WERI-Rb-1 (cell line): ENCODE results near the gene FBRSL1.

Source experiments
- DNase-seq: peaks from one replicate; pipeline ENCODE4 v3.0.0-alpha.2; 2020
- H3K27ac ChIP-seq: fragments of 250-450 bp; sonication (Bioruptor Pico); 2 replicates; pipeline ENCODE4 v1.5.1; 2020; ENCODE audit warnings: mild to moderate bottlenecking, moderate library complexity
- H3K27me3 ChIP-seq: fragments of 250-450 bp; sonication (Bioruptor Pico); 2 replicates; pipeline ENCODE4 v1.5.1; 2021; ENCODE audit warnings: mild to moderate bottlenecking, low read depth, moderate library complexity; ENCODE audit not compliant: insufficient read depth, severe bottlenecking
- H3K36me3 ChIP-seq: fragments of 250-450 bp; sonication (Bioruptor Pico); 2 replicates; pipeline ENCODE4 v1.5.1; 2020; ENCODE audit warnings: mild to moderate bottlenecking, moderate library complexity
- H3K4me3 ChIP-seq: 2 replicates; pipeline ENCODE4 v1.5.1; 2011; ENCODE audit warnings: low read depth, mild to moderate bottlenecking, control low read depth, low read length
- H3K9me3 ChIP-seq: fragments of 250-450 bp; sonication (Bioruptor Pico); 2 replicates; pipeline ENCODE4 v1.5.1; 2021; ENCODE audit warnings: mild to moderate bottlenecking, moderate library complexity; ENCODE audit not compliant: severe bottlenecking
- TF ChIP-seq, protein P1 (sequence below): IDR thresholded peaks from 2 replicates; pipeline ENCODE4 v1.5.1; 2011; ENCODE audit warnings: low read depth, mild to moderate bottlenecking, control low read depth, inconsistent platforms, low read length

FBRSL1 gene

DNA sequence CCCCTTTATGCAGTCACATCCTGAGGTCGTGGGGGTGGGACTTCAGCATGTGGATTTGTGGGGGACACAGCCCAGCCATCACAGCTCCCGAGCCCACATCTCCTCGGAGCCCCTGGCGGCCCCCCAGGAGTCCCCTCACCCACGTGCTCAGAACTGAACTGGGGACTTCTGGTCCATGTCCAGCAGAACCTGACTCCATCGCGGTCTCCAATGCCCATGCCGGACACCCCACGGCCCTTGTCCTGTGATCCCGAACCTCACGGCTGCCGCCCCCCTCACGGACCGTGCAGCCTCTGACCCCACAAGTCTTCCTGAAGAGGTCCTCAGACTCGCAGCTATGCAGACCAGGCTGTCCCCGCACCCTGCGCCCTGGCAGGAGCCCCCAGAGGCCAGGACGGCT is 13.5 kb upstream of the FBRSL1 start:
- TF ChIP-seq, protein P1, sequence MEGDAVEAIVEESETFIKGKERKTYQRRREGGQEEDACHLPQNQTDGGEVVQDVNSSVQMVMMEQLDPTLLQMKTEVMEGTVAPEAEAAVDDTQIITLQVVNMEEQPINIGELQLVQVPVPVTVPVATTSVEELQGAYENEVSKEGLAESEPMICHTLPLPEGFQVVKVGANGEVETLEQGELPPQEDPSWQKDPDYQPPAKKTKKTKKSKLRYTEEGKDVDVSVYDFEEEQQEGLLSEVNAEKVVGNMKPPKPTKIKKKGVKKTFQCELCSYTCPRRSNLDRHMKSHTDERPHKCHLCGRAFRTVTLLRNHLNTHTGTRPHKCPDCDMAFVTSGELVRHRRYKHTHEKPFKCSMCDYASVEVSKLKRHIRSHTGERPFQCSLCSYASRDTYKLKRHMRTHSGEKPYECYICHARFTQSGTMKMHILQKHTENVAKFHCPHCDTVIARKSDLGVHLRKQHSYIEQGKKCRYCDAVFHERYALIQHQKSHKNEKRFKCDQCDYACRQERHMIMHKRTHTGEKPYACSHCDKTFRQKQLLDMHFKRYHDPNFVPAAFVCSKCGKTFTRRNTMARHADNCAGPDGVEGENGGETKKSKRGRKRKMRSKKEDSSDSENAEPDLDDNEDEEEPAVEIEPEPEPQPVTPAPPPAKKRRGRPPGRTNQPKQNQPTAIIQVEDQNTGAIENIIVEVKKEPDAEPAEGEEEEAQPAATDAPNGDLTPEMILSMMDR = no peak
- DNase-seq = no peak
- Histone ChIP-seq H3K4me3 (no peak overlapping the region), H3K27ac (no peak overlapping the region), H3K27me3 (no peaks in the 10 kb centered on the region), H3K9me3 (peaks cover 5% of the 10 kb centered on the region), H3K36me3 (no peaks in the 10 kb centered on the region)

DNA sequence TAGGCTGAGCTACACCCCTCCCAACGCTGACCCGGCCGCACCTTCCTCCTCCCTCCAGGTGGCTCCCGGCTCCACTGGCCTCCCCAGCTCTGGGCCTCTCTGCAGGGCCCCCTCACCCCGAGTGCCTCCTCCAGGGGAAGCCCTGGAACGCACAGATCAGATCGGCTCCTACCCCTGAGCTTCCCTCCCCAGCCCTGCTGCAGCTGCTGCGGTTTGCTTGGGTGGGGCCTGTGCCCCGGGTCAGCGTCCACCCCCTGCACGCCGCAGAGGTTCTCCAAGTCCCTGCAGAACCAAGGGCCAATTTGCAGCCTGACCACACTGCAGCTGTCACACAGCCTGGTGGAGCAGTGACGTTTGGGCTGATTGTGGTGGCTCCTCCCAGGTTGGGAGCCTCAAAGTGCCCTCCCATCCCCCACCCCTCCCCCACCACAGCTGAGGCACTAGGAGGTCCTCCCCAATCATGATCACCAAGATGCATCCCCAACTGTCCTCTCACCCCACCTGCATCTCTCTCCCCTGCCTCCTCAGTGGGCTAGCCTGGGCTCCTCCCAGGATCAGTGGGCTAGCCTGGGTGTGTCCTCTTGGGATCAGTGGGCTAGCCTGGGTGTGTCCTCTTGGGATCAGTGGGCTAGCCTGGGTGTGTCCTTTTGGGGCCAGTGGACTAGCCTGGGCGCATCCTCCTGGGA is 12.8 kb upstream of the FBRSL1 start:
- H3K27ac ChIP-seq = no peak overlapping the region
- H3K27me3 ChIP-seq = no peaks in the 10 kb centered on the region
- no peaks in the 10 kb centered on the region for H3K36me3 ChIP-seq
- H3K9me3 ChIP-seq = peaks cover 5% of the 10 kb centered on the region
- TF ChIP-seq, protein P1 = no peak
- no peak overlapping the region for H3K4me3 ChIP-seq
- DNase-seq = no peak

DNA sequence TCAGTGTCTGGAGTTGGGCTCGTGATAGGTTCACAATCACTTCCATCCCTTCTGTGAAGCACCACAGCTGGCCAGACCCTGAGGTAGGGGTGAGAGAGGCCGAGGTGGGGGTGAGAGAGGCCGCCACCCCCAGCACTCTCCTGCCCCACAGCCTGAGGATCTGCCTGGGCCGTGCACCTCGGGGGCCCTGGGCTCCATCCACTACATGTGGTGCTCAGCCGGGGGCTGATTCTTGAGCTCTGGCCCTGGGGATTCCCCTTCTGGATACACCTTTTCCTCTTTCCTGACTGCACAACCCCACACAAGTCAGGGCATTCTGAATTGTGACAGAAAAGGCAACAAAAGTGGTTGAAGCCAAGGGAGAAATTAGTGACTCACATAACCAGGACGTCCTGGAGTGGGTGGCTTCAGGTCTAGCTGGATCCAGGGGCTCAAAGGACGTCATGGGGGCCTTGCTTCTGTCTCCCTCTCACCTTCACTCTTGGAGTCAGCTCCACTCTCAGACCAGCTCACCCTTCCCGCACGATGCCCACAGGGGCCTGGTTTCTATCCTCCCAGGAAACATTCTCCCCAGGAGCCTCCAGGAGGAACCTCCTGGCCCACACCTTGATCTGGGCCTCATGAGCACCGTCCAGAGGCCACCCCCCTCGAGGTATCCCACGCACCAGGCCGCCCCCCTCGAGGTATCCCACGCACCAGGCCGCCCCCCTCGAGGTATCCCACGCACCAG is 12.1 kb upstream of the FBRSL1 start:
- Histone ChIP-seq H3K27me3 (no peaks in the 10 kb centered on the region), H3K36me3 (no peaks in the 10 kb centered on the region), H3K4me3 (no peak overlapping the region), H3K27ac (no peak overlapping the region), H3K9me3 (peaks cover 5% of the 10 kb centered on the region)
- TF ChIP-seq, protein P1 = no peak
- no peak for DNase-seq

DNA sequence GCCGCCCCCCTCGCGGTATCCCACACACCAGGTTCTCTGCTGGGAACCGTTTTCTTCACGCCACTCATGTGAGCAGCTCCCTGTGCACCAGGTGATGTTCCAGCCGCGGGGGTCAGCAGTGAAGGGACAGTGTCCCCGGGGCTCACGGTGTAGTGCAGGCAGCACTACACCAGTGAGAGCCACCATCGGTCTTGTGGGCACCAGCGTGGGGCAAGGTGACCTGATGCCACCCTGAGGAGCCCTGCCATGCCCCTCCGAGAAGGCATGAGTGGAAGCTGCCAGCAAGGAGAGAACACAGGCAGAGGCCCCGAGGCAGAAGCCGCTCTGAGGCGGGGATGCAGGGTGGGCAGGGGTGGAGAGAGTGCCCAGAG is 11.5 kb upstream of the FBRSL1 start:
- no peaks in the 10 kb centered on the region for H3K27me3 ChIP-seq
- H3K36me3 ChIP-seq = no peaks in the 10 kb centered on the region
- no peak for DNase-seq
- no peak overlapping the region for H3K4me3 ChIP-seq
- H3K9me3 ChIP-seq = peaks cover 5% of the 10 kb centered on the region
- TF ChIP-seq, protein P1 = no peak
- H3K27ac ChIP-seq = no peak overlapping the region

DNA sequence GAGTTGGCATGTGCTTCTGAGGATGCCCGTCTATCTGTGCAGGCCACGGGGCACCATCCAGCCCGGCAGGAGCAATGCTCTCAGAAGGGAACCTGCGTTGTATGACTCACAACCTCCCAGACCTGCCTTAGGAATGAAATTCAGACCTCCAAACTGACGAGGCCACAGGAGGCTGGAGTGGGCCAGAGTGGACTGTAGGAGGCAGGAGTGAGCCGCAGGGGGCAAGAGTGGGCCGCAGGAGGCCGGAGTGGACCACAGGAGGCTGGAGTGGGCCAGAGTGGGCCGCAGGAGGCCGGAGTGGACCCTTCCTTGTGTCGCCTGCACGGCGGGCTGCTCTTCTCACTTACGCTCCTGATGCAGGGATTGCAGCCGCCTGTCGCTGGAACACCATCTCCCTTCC is 11.1 kb upstream of the FBRSL1 start:
- no peak overlapping the region for H3K27ac ChIP-seq
- no peaks in the 10 kb centered on the region for H3K27me3 ChIP-seq
- no peaks in the 10 kb centered on the region for H3K36me3 ChIP-seq
- DNase-seq = no peak
- no peak overlapping the region for H3K4me3 ChIP-seq
- TF ChIP-seq, protein P1 = peak; percentile 50
- H3K9me3 ChIP-seq = peaks cover 5% of the 10 kb centered on the region

DNA sequence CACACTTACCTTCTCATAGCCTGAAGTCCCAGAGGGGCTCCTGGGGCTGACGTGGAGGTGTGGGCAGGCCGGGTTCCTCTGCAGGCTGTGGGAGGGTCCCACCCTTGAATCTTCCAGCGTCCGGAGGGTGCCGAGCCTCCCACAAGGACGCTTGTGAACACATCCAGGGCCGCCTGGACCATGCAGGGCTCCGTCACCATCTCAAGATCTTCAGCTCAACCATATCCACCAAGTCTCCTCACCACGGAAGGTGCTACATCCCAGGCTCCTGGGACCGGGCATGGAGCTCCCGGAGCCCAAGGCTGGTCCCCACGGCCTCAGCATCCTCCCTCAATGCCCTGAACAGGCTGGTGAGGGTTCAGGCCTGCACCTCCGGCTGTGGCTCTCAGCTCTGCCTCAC is 10.7 kb upstream of the FBRSL1 start:
- H3K9me3 ChIP-seq = peaks cover 4% of the 10 kb centered on the region

More for the DNA sequence above, 10.7 kb upstream of the FBRSL1 start:
- H3K36me3 ChIP-seq = no peaks in the 10 kb centered on the region
- TF ChIP-seq, protein P1 = no peak
- no peak overlapping the region for H3K27ac ChIP-seq
- H3K27me3 ChIP-seq = no peaks in the 10 kb centered on the region
- H3K4me3 ChIP-seq = no peak overlapping the region
- no peak for DNase-seq
